Measurements from ENCODE around the gene NACA2. TPM values are rescaled to one million over a fixed set of nuclear protein-coding genes. Genes with fewer than 3 reads are reported as not detected.

Gene NACA2
- total and polyA plus RNA-seq, 2 of the 13 experiments (the other 11 are each of a cell fraction or from before 2014, with no cell fraction given), result 0.21 TPM; not detected in 1

DNA sequence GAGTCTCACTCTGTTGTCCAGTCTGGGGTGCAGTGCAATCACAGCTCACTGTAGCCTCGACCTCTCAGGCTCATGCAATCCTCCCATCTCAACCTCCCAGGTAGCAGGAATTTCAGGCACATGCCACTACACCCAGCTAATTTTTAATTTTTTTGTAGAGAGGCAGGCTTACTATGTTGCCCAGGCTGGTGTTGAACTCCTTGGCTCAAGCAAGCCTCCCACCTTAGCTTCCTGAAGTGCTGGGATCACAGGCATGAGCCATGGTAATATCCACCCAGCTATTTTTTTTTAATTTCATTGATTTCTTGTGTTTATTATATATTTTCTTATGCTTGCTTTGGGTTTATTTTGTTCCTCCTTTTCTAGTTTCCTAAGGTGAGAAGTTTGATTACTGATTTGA is 33.9 kb upstream of the NACA2 start:
- 0 out of 2 replicates have a peak, but pooled peaks cover 2% of the 10 kb centered on the region for H3K9me3 ChIP-seq (ENCODE audit: low read length)
- no TSS peak for BruUV-seq (replicated peaks)
- in situ Hi-C loops (cut with HindIII; ENCODE audit: extremely low pct_ligation_motif_present, low pct_unique_long_range_greater_than_20kb), result no loop called here
- TF ChIP-seq HNRNPLL (IDR thresholded peaks at IDR 0.05; ENCODE audit: low read depth, low read length, poor library complexity, severe bottlenecking), result no peak
- no peak for TF ChIP-seq SIN3A (IDR thresholded peaks at IDR 0.05; ENCODE audit: borderline replicate concordance, low read depth, low read length)
- TF ChIP-seq ZNF775 (CRISPR knock-in tag; IDR thresholded peaks at IDR 0.05; ENCODE audit: borderline replicate concordance), result no peak
- TF ChIP-seq NAIF1 (CRISPR knock-in tag; IDR thresholded peaks at IDR 0.05; ENCODE audit: borderline replicate concordance), result no peak
- TF ChIP-seq SP140L (CRISPR knock-in tag; IDR thresholded peaks at IDR 0.05; ENCODE audit: borderline replicate concordance), result no peak
- no peak for TF ChIP-seq ZSCAN31 (CRISPR knock-in tag; IDR thresholded peaks at IDR 0.05; ENCODE audit: low read depth)
- TF ChIP-seq NRL (CRISPR knock-in tag; IDR thresholded peaks at IDR 0.05; ENCODE audit: borderline replicate concordance), result no peak
- no peak for TF ChIP-seq TFAP4 (IDR thresholded peaks at IDR 0.05; ENCODE audit: borderline replicate concordance, low read depth)
- TF ChIP-seq RBAK (CRISPR knock-in tag; IDR thresholded peaks at IDR 0.05), result no peak
- TF ChIP-seq NR2C2 (CRISPR knock-in tag; IDR thresholded peaks at IDR 0.05; ENCODE audit: borderline replicate concordance), result no peak
- TF ChIP-seq DDIT3 (CRISPR knock-in tag; IDR thresholded peaks at IDR 0.05), result no peak
- no peak for TF ChIP-seq SNAPC2 (CRISPR knock-in tag; IDR thresholded peaks at IDR 0.05)
- DNase-seq (ENCODE audit: low spot score) (no peak), ATAC-seq (no peak), FAIRE-seq (no peak)
- no peak overlapping the region for H2AFZ ChIP-seq (ENCODE audit: low read length)
- H3K27me3 ChIP-seq (ENCODE audit: control insufficient read depth in 1 of 2, insufficient read depth in 2 of 2, low read length in 2 of 2), result no peaks in the 10 kb centered on the region
- peaks cover 12% of the 10 kb centered on the region; the same call in 1 of the 2 replicates for H3K4me1 ChIP-seq (ENCODE audit: insufficient read depth, low read length)
- intact Hi-C loops (cut with micrococcal nuclease; ENCODE audit: unreplicated experiment), result no loop called here
- 0% methylated on average over 1 of the region's 1 CpG for WGBS (ENCODE audit: low lambda C conversion rate)
- no peak overlapping the region for H3K27ac ChIP-seq (ENCODE audit: extremely low read length, insufficient read depth, low read length)
- no peaks in the 10 kb centered on the region for H4K20me1 ChIP-seq (ENCODE audit: insufficient read depth, low read length)
- no peak overlapping the region for H3K4me3 ChIP-seq (replicated peaks in 1 of 3; ENCODE audit: insufficient read depth in 1 of 3, low read depth in 2 of 3, low read length in 3 of 3)
- H3K4me2 ChIP-seq (ENCODE audit: low read depth, low read length), result no peak overlapping the region
- H3K79me2 ChIP-seq (ENCODE audit: insufficient read depth, low read length), result no peaks in the 10 kb centered on the region
- H3K36me3 ChIP-seq (replicated peaks in 1 of 2; ENCODE audit: control insufficient read depth in 1 of 2, insufficient read depth in 2 of 2, low read length in 2 of 2), result no peaks in the 10 kb centered on the region
- ChIA-PET CTCF (ENCODE audit: low intra/inter-chr PET ratio, low total read pairs) (no interaction called here), POLR2A (no interaction called here)
- H3K9ac ChIP-seq (ENCODE audit: insufficient read depth, low read depth, low read length), result no peak overlapping the region

Data from HepG2 (cell line).